Endothelial cell of umbilical vein (primary cell): Measurements from ENCODE around the gene KDM4D. TPM values are rescaled to one million over a fixed set of nuclear protein-coding genes. Genes with fewer than 3 reads are reported as not detected.

Source experiments
- BruUV-seq: library from RNA; stranded (reverse); fragments of 400-500 nt; replicated peaks from 2 replicates; lab custom pipeline; 2021; lab: Mats Ljungman, UMichigan
- CTCF ChIA-PET: fragments of 300-600, 350-600 bp; sonication (Branson Sonifier 250); formaldehyde crosslinking; loops from one replicate; lab custom pipeline; 2021; ENCODE audit warnings: antibody characterized with exemption, inconsistent platforms; lab: Charles Lee
- POLR2A ChIA-PET: fragments of 300-600, 350-600 bp; sonication (Branson Sonifier 250); formaldehyde crosslinking; loops from one replicate; lab custom pipeline; 2021; ENCODE audit warnings: antibody characterized with exemption, inconsistent platforms; lab: Charles Lee
- DNase-seq: peaks from one replicate; pipeline ENCODE4 v3.0.0-alpha.2; 2011; ENCODE audit warnings: low read depth, low spot score
- FAIRE-seq: peaks from 2 replicates; lab custom pipeline; 2011; peaks lifted over from hg19 to GRCh38; lab: Jason Lieb, UNC
- H2AFZ ChIP-seq: 2 replicates; pipeline ENCODE4 v1.6.0; 2012; ENCODE audit warnings: low read depth, low read length, control low read depth, inconsistent platforms
- H3K27ac ChIP-seq: 2 replicates; pipeline ENCODE4 v1.5.1; 2011; ENCODE audit warnings: low read depth, mild to moderate bottlenecking, control low read depth, low read length, moderate library complexity; ENCODE audit not compliant: insufficient read depth
- H3K27me3 ChIP-seq, 2 experiments: 2 replicates each; pipeline versions ENCODE4 v1.6.0 to v1.6.1; 2011; ENCODE audit warnings: low read length in 2 of 2, mixed read lengths in 1 of 2; ENCODE audit not compliant: control insufficient read depth in 2 of 2, insufficient read depth in 2 of 2
- H3K36me3 ChIP-seq, 2 experiments: 2 replicates in 1 of 2; 3 replicates in 1 of 2; pipeline ENCODE4 v1.5.1; 2011; ENCODE audit warnings: low read length in 2 of 2, mild to moderate bottlenecking in 1 of 2, moderate library complexity in 1 of 2; ENCODE audit not compliant: control insufficient read depth in 2 of 2, insufficient read depth in 2 of 2; ENCODE audit errors: extremely low read depth in 1 of 2
- H3K4me1 ChIP-seq: 3 replicates; pipeline ENCODE4 v1.5.1; 2011; ENCODE audit warnings: mild to moderate bottlenecking, low read length; ENCODE audit not compliant: control insufficient read depth, insufficient read depth; ENCODE audit errors: extremely low read depth
- H3K4me2 ChIP-seq: 2 replicates; pipeline ENCODE4 v1.6.1; 2011; ENCODE audit warnings: low read length, control low read depth, mixed read lengths; ENCODE audit not compliant: insufficient read depth
- H3K4me3 ChIP-seq, 3 experiments: fragments of 200-600 bp in 1 of 3; sonication (generic), shearing (Covaris generic) in 1 of 3; replicated peaks in 1 of 3; 2 replicates each; pipeline ENCODE4 v1.5.1; 2011 to 2016; ENCODE audit warnings: control low read depth in 3 of 3, low read length in 3 of 3, mild to moderate bottlenecking in 2 of 3, inconsistent platforms in 1 of 3, low read depth in 1 of 3, moderate library complexity in 1 of 3; ENCODE audit not compliant: insufficient read depth in 1 of 3
- H3K79me2 ChIP-seq: 2 replicates; pipeline ENCODE4 v1.6.0; 2012; ENCODE audit warnings: low read length, inconsistent platforms; ENCODE audit not compliant: control insufficient read depth, insufficient read depth
- H3K9ac ChIP-seq: replicated peaks from 2 replicates; pipeline ENCODE3; 2011; ENCODE audit warnings: low read length, control low read depth; ENCODE audit not compliant: insufficient read depth; ENCODE audit errors: extremely low read depth
- H3K9me1 ChIP-seq: replicated peaks from 3 replicates; pipeline ENCODE4 v1.6.0; 2011; ENCODE audit warnings: mild to moderate bottlenecking, low read length; ENCODE audit not compliant: control insufficient read depth, insufficient read depth; ENCODE audit errors: extremely low read depth
- H3K9me3 ChIP-seq: replicated peaks from 2 replicates; pipeline ENCODE4 v1.5.1; 2012; ENCODE audit warnings: low read length, inconsistent platforms; ENCODE audit not compliant: control insufficient read depth, insufficient read depth
- H4K20me1 ChIP-seq: replicated peaks from 2 replicates; pipeline ENCODE3; 2011; ENCODE audit warnings: mild to moderate bottlenecking, low read length; ENCODE audit not compliant: control insufficient read depth, insufficient read depth; ENCODE audit errors: extremely low read depth
- CTCF ChIP-seq, 2 donors: IDR thresholded peaks; 1 replicate in 1 of 2; 2 replicates in 1 of 2; pipeline ENCODE4 v1.5.1; 2011; ENCODE audit warnings: low read length in 2 of 2, mild to moderate bottlenecking in 2 of 2, moderate library complexity in 2 of 2, control low read depth in 1 of 2, inconsistent platforms in 1 of 2, low read depth in 1 of 2; ENCODE audit not compliant: insufficient read depth in 1 of 2; ENCODE audit errors: extremely low read depth in 1 of 2
- EZH2 ChIP-seq: IDR thresholded peaks from 2 replicates; pipeline ENCODE4 v1.6.1; 2012; ENCODE audit warnings: borderline replicate concordance, low read depth, mild to moderate bottlenecking, moderate library complexity, low read length, inconsistent platforms; ENCODE audit not compliant: severe bottlenecking
- FOS ChIP-seq: IDR thresholded peaks from 2 replicates; pipeline ENCODE4 v1.6.1; 2011; ENCODE audit warnings: mild to moderate bottlenecking, low read length, moderate library complexity, borderline replicate concordance; ENCODE audit not compliant: insufficient read depth
- GATA2 ChIP-seq: IDR thresholded peaks from 2 replicates; pipeline ENCODE4 v1.7.0; 2011; ENCODE audit warnings: low read depth, mild to moderate bottlenecking, moderate library complexity, mixed read lengths, low read length; ENCODE audit not compliant: insufficient read length, insufficient read depth
- JUN ChIP-seq: IDR thresholded peaks from 2 replicates; pipeline ENCODE4 v1.6.1; 2011; ENCODE audit warnings: borderline replicate concordance, low read depth; ENCODE audit not compliant: insufficient read length, insufficient read depth
- MAX ChIP-seq: IDR thresholded peaks from 2 replicates; pipeline ENCODE4 v1.6.1; 2011; ENCODE audit not compliant: insufficient read depth, insufficient read length
- MYC ChIP-seq: IDR thresholded peaks from one replicate; pipeline ENCODE4 v1.6.1; 2011; ENCODE audit warnings: mild to moderate bottlenecking, low read depth, low read length
- POLR2A ChIP-seq: IDR thresholded peaks from 2 replicates; pipeline ENCODE4 v1.6.1; 2012; ENCODE audit warnings: low read depth, mild to moderate bottlenecking, control low read depth, low read length
- POLR2AphosphoS5 ChIP-seq: IDR thresholded peaks from 2 replicates; pipeline ENCODE4 v1.6.1; 2012; ENCODE audit warnings: low read depth, mild to moderate bottlenecking, control low read depth, low read length, moderate library complexity; ENCODE audit not compliant: insufficient read depth
- dilution Hi-C: fragments of 300-500 bp; cut with MboI; formaldehyde crosslinking; loops from one replicate; pipeline ENCODE4 v1.15.0; 2019; ENCODE audit warnings: low sequenced_read_pairs; ENCODE audit not compliant: extremely low pct_ligation_motif_present
- intact Hi-C: fragments of 100-400 bp; cut with micrococcal nuclease; formaldehyde crosslinking; loops from one replicate; pipeline ENCODE4 v1.10.0; 2022
- polyA plus RNA-seq, 4 experiments: library from polyadenylated mRNA; depleted of rRNA in 3 of 4; stranded (reverse) in 3 of 4; unstranded in 1 of 4; fragments of >200 nt; gene quantifications; 2 replicates each; pipeline versions ENCODE4 v1.2.1 to v1.2.3, GENCODE V29; 2011 to 2012; ENCODE audit warnings: missing spikeins in 1 of 4
- total RNA-seq: library from RNA; stranded (reverse); gene quantifications from 2 replicates; pipeline ENCODE4 v1.2.3, GENCODE V29; 2021

Gene KDM4D
- total and polyA plus RNA-seq, 2 donors (not counting 3 experiments of a cell fraction or from before 2014, with no cell fraction given) = 1.0 to 1.3 TPM

GRCh38 chr11:94924171-94924572 is 49.3 kb upstream of the KDM4D start:
- DNase-seq (peak; percentile 10), FAIRE-seq (no peak)
- Histone ChIP-seq H3K9ac (no peak overlapping the region), H3K4me1 (peaks cover 39% of the 10 kb centered on the region), H2AFZ (no peak overlapping the region), H3K27me3 (no peaks in the 10 kb centered on the region), H3K9me1 (no peaks in the 10 kb centered on the region), H3K9me3 (no peaks in the 10 kb centered on the region), H3K4me3 (no peak overlapping the region), H3K79me2 (no peaks in the 10 kb centered on the region), H4K20me1 (no peaks in the 10 kb centered on the region), H3K36me3 (no peaks in the 10 kb centered on the region), H3K4me2 (no peak overlapping the region), H3K27ac (no peak overlapping the region)
- intact Hi-C loops (no loop called here), dilution Hi-C loops (no loop called here)
- ChIA-PET CTCF (interaction anchor here (0.7 to 1.9 kb wide), 4 partner anchors 10 to 301 kb away, joined by 3 to 7 read pairs (median 3); no protein-coding TSS in a partner anchor), POLR2A (no interaction called here)
- BruUV-seq = no TSS peak
- TF ChIP-seq POLR2AphosphoS5 (no peak), FOS (no peak), POLR2A (no peak), EZH2 (no peak), GATA2 (no peak), CTCF (IDR thresholded peaks at IDR 0.05; ENCODE audit: extremely low read depth in 1 of 2, insufficient read depth in 1 of 2, low read depth in 1 of 2, low read length in 2 of 2) (no peak), MYC (no peak), MAX (no peak), JUN (no peak)
